Measurements from ENCODE around the gene MAP3K2. TPM values are rescaled to one million over a fixed set of nuclear protein-coding genes. Genes with fewer than 3 reads are reported as not detected.
A peak's percentile ranks its signal among the peaks of the same experiment; 100 is the strongest.

The MAP3K2 gene
- total RNA-seq, 1 donor from 2014 or later = 62.2 TPM

DNA sequence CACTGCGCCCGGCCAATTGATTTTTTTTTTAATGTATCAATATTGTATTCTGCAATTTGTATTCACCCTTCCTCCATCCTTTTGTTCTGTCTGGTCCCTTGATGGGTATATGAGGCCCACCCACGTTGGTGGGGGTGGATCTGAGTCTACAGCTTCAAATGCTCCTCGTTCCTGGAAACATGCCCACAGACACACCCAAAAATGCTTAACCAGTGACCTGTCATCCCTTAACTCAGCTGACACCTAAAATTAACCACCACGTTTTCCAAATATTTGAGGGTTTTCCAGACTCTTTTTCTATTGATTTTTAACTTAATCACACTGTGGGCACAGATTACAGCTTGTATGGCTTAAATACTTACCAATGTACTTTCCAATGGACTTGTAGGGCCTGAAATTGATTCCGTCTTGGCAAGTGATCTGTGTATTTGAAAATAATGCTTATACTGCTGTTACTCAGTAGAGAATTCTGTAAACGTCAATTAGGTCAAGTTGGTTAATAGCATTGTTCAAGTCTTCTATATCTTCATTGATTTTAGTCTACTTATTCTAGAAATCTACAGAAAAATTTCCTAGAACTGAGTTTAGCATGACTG lies 133.3 kb downstream of the MAP3K2 start:
- peaks cover 6% of the 10 kb centered on the region for H4K20me1 ChIP-seq (ENCODE audit: insufficient read depth, low read length)
- no peaks in the 10 kb centered on the region for H3K79me2 ChIP-seq (ENCODE audit: insufficient read depth, low read length)
- Mint-ChIP-seq H3K4me3 (ENCODE audit: unreplicated experiment) (no peak overlapping the region), H3K27ac (ENCODE audit: unreplicated experiment) (no peak overlapping the region), H3K27me3 (ENCODE audit: low read depth, unreplicated experiment) (no peaks in the 10 kb centered on the region), H3K36me3 (ENCODE audit: low read depth, unreplicated experiment) (peaks cover 24% of the 10 kb centered on the region), H3K9me3 (ENCODE audit: unreplicated experiment) (peaks cover 2% of the 10 kb centered on the region), H3K4me1 (ENCODE audit: low read depth, unreplicated experiment) (peaks cover 14% of the 10 kb centered on the region)
- H3K27me3 ChIP-seq (ENCODE audit: insufficient read depth, low read length) = no peaks in the 10 kb centered on the region
- no peak overlapping the region for H3K9ac ChIP-seq (ENCODE audit: low read length)
- no peak for TF ChIP-seq EZH2 (IDR thresholded peaks at IDR 0.05; ENCODE audit: insufficient read depth, low read length)
- TF ChIP-seq, protein P1, sequence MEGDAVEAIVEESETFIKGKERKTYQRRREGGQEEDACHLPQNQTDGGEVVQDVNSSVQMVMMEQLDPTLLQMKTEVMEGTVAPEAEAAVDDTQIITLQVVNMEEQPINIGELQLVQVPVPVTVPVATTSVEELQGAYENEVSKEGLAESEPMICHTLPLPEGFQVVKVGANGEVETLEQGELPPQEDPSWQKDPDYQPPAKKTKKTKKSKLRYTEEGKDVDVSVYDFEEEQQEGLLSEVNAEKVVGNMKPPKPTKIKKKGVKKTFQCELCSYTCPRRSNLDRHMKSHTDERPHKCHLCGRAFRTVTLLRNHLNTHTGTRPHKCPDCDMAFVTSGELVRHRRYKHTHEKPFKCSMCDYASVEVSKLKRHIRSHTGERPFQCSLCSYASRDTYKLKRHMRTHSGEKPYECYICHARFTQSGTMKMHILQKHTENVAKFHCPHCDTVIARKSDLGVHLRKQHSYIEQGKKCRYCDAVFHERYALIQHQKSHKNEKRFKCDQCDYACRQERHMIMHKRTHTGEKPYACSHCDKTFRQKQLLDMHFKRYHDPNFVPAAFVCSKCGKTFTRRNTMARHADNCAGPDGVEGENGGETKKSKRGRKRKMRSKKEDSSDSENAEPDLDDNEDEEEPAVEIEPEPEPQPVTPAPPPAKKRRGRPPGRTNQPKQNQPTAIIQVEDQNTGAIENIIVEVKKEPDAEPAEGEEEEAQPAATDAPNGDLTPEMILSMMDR (IDR thresholded peaks at IDR 0.05; ENCODE audit: insufficient read depth, low read depth, low read length) = no peak
- H3K4me1 ChIP-seq (ENCODE audit: insufficient read depth, low read length) = peaks cover 5% of the 10 kb centered on the region
- no peaks in the 10 kb centered on the region for H3K9me3 ChIP-seq (ENCODE audit: insufficient read depth, low read depth, low read length)
- no peak overlapping the region for H2AFZ ChIP-seq (ENCODE audit: low read depth, low read length)
- DNase-seq (ENCODE audit: low read depth) (peak; percentile 64), FAIRE-seq (peak; percentile 37)
- no peak overlapping the region for H3K4me2 ChIP-seq (ENCODE audit: low read length)
- H3K4me3 ChIP-seq (ENCODE audit: insufficient read depth, low read depth, low read length) = no peak overlapping the region
- H3K36me3 ChIP-seq (ENCODE audit: insufficient read depth, low read length) = peaks cover 26% of the 10 kb centered on the region
- H3K27ac ChIP-seq (ENCODE audit: low read depth, low read length) = no peak overlapping the region

Small RNA genes within 50 kb of the gene (microRNA-seq; reads per million reads assigned to microRNA genes)
- 1.4 reads per million for gene MIR4783

Other genes starting within 250 kb of the MAP3K2 start
- 4.4 and 5.7 TPM in 2 replicates for gene CYP27C1, start 167.7 kb downstream of the MAP3K2 start, total RNA-seq
- gene ERCC3, start 93.8 kb downstream of the MAP3K2 start, total RNA-seq = 33.1 and 34.8 TPM in 2 replicates
- 1.0 and 1.5 TPM in 2 replicates for gene PROC, start 30.5 kb upstream of the MAP3K2 start, total RNA-seq
- 51.6 and 56.2 TPM in 2 replicates for gene IWS1, start 138.5 kb upstream of the MAP3K2 start, total RNA-seq
- gene MYO7B, start 147.7 kb upstream of the MAP3K2 start, total RNA-seq = 0.34 and 0.77 TPM in 2 replicates